ENCODE data around the gene FRK.

DNA sequence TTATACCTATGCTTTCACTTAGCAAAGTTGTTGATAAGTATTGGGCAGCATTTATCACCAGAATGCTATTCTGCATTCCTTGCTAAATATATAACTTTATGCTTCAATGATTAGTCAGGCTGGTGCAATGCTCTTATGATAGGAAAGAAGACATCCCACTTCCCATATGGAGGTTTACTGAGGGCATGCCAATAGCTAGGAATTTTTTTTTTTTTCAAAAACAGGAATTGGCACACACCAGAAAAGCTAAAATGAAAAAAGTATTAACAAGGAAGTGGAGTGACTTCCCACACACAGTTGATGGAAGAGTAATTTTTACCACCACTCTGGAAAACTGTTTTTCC lies 90.8 kb downstream of the FRK start:
- TF ChIP-seq, protein P1, sequence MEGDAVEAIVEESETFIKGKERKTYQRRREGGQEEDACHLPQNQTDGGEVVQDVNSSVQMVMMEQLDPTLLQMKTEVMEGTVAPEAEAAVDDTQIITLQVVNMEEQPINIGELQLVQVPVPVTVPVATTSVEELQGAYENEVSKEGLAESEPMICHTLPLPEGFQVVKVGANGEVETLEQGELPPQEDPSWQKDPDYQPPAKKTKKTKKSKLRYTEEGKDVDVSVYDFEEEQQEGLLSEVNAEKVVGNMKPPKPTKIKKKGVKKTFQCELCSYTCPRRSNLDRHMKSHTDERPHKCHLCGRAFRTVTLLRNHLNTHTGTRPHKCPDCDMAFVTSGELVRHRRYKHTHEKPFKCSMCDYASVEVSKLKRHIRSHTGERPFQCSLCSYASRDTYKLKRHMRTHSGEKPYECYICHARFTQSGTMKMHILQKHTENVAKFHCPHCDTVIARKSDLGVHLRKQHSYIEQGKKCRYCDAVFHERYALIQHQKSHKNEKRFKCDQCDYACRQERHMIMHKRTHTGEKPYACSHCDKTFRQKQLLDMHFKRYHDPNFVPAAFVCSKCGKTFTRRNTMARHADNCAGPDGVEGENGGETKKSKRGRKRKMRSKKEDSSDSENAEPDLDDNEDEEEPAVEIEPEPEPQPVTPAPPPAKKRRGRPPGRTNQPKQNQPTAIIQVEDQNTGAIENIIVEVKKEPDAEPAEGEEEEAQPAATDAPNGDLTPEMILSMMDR (IDR thresholded peaks at IDR 0.05): no peak
- no peak for TF ChIP-seq EZH2 (IDR thresholded peaks at IDR 0.05)
- TF ChIP-seq EZH2phosphoT487 (IDR thresholded peaks at IDR 0.05): no peak

Measured in neural progenitor cell (in vitro differentiated cells).